H9 (cell line): ENCODE measurements around the gene FOXP2. TPM values are rescaled to one million over a fixed set of nuclear protein-coding genes. Genes with fewer than 3 reads are reported as not detected.

ENCODE experiments used
- DNase-seq: peaks from one replicate; pipeline ENCODE4 v3.0.0-alpha.2; 2017
- H2AFZ ChIP-seq: one replicate; pipeline ENCODE4 v1.6.1; 2013; ENCODE audit warnings: mild to moderate bottlenecking, low read length, control low read depth, moderate library complexity
- H2AK5ac ChIP-seq: 2 replicates; pipeline ENCODE4 v1.6.1; 2013; ENCODE audit warnings: low read length, control low read depth, mixed read lengths; ENCODE audit not compliant: insufficient read length
- H2BK120ac ChIP-seq: one replicate; pipeline ENCODE4 v1.6.1; 2013; ENCODE audit warnings: low read depth, mild to moderate bottlenecking, low read length, control low read depth, inconsistent platforms; ENCODE audit not compliant: poor library complexity, severe bottlenecking
- H2BK12ac ChIP-seq: 2 replicates; pipeline ENCODE4 v1.6.1; 2013; ENCODE audit warnings: low read length, control low read depth, mixed read lengths, low read depth; ENCODE audit not compliant: insufficient read length
- H2BK15ac ChIP-seq: 2 replicates; pipeline ENCODE4 v1.6.1; 2013; ENCODE audit warnings: low read depth, low read length, control low read depth
- H2BK20ac ChIP-seq: one replicate; pipeline ENCODE4 v1.6.1; 2013; ENCODE audit warnings: low read depth, mild to moderate bottlenecking, low read length, control low read depth, inconsistent platforms; ENCODE audit not compliant: poor library complexity, severe bottlenecking
- H2BK5ac ChIP-seq: 2 replicates; pipeline ENCODE4 v1.6.1; 2013; ENCODE audit warnings: low read length, control low read depth, mixed read lengths; ENCODE audit not compliant: insufficient read length
- H3K14ac ChIP-seq: 2 replicates; pipeline ENCODE4 v1.6.1; 2013; ENCODE audit warnings: low read length, control low read depth; ENCODE audit not compliant: insufficient read depth
- H3K18ac ChIP-seq: 2 replicates; pipeline ENCODE4 v1.6.1; 2013; ENCODE audit warnings: low read depth, mild to moderate bottlenecking, mixed read lengths, low read length, control low read depth; ENCODE audit not compliant: insufficient read length
- H3K23ac ChIP-seq: 2 replicates; pipeline ENCODE4 v1.6.1; 2013; ENCODE audit warnings: low read length, control low read depth, mixed read lengths, low read depth; ENCODE audit not compliant: insufficient read length
- H3K23me2 ChIP-seq: 2 replicates; pipeline ENCODE4 v1.6.1; 2013; ENCODE audit warnings: low read depth, mild to moderate bottlenecking, mixed read lengths, low read length, control low read depth; ENCODE audit not compliant: insufficient read length, poor library complexity, severe bottlenecking
- H3K27ac ChIP-seq: 2 replicates; pipeline ENCODE4 v1.5.1; 2013; ENCODE audit warnings: low read length, control low read depth, mixed read lengths, low read depth; ENCODE audit not compliant: insufficient read length
- H3K27me3 ChIP-seq: 2 replicates; pipeline ENCODE4 v1.6.1; 2013; ENCODE audit warnings: low read length, control low read depth, inconsistent platforms; ENCODE audit not compliant: insufficient read depth
- H3K4ac ChIP-seq: 2 replicates; pipeline ENCODE4 v1.6.1; 2013; ENCODE audit warnings: low read depth, mild to moderate bottlenecking, control low read depth, inconsistent platforms, low read length, moderate library complexity
- H3K4me1 ChIP-seq: 2 replicates; pipeline ENCODE4 v1.6.1; 2013; ENCODE audit warnings: low read length, control low read depth, inconsistent platforms; ENCODE audit not compliant: insufficient read depth
- H3K4me2 ChIP-seq: 2 replicates; pipeline ENCODE4 v1.6.1; 2013; ENCODE audit warnings: low read length, control low read depth, mixed read lengths; ENCODE audit not compliant: insufficient read length, insufficient read depth
- H3K56ac ChIP-seq: 2 replicates; pipeline ENCODE4 v1.6.1; 2013; ENCODE audit warnings: low read depth, mild to moderate bottlenecking, mixed read lengths, low read length, control low read depth; ENCODE audit not compliant: insufficient read length
- H3K79me1 ChIP-seq: 2 replicates; pipeline ENCODE4 v1.6.1; 2013; ENCODE audit warnings: low read depth, mild to moderate bottlenecking, moderate library complexity, low read length, control low read depth, inconsistent platforms; ENCODE audit not compliant: insufficient read depth, poor library complexity, severe bottlenecking
- H3K79me2 ChIP-seq: 2 replicates; pipeline ENCODE4 v1.6.1; 2013; ENCODE audit warnings: low read length, control low read depth, inconsistent platforms; ENCODE audit not compliant: insufficient read depth
- H3K9ac ChIP-seq: 2 replicates; pipeline ENCODE4 v1.6.1; 2013; ENCODE audit warnings: low read length, control low read depth, mixed read lengths; ENCODE audit not compliant: insufficient read length; ENCODE audit errors: extremely low read depth
- H3K9me3 ChIP-seq: one replicate; pipeline ENCODE4 v1.6.1; 2013; ENCODE audit warnings: low read depth, low read length, inconsistent platforms; ENCODE audit not compliant: control insufficient read depth
- H3T11ph ChIP-seq: one replicate; pipeline ENCODE4 v1.6.1; 2013; ENCODE audit warnings: mild to moderate bottlenecking, low read length, control low read depth, inconsistent platforms
- H4K20me1 ChIP-seq: one replicate; pipeline ENCODE4 v1.6.1; 2013; ENCODE audit not compliant: control insufficient read depth, insufficient read length, insufficient read depth
- H4K5ac ChIP-seq: 2 replicates; pipeline ENCODE4 v1.6.1; 2013; ENCODE audit warnings: low read depth, mild to moderate bottlenecking, mixed read lengths, low read length, control low read depth; ENCODE audit not compliant: insufficient read length
- H4K8ac ChIP-seq: replicated peaks from 2 replicates; pipeline ENCODE4 v1.6.1; 2013; ENCODE audit warnings: low read length, control low read depth, mixed read lengths, low read depth; ENCODE audit not compliant: insufficient read length
- H4K91ac ChIP-seq: 2 replicates; pipeline ENCODE4 v1.6.1; 2013; ENCODE audit warnings: low read depth, mild to moderate bottlenecking, moderate library complexity, mixed read lengths, low read length, control low read depth; ENCODE audit not compliant: insufficient read length
- H3K27ac Mint-ChIP-seq, 3 experiments: 2 replicates in 2 of 3; 3 replicates in 1 of 3; pipeline ENCODE4 v1.8.0; 2020 to 2021; ENCODE audit warnings: mixed read lengths in 3 of 3, mild to moderate bottlenecking in 1 of 3, moderate library complexity in 1 of 3
- H3K27me3 Mint-ChIP-seq: 2 replicates; pipeline ENCODE4 v1.8.0; 2021; ENCODE audit warnings: low read depth, mild to moderate bottlenecking, moderate library complexity, mixed read lengths
- H3K36me3 Mint-ChIP-seq, 3 experiments: 2 replicates in 2 of 3; 3 replicates in 1 of 3; pipeline ENCODE4 v1.8.0; 2020 to 2021; ENCODE audit warnings: low read depth in 3 of 3, mixed read lengths in 3 of 3; ENCODE audit not compliant: insufficient read depth in 1 of 3
- H3K4me1 Mint-ChIP-seq, 2 experiments: 2 replicates each; pipeline ENCODE4 v1.8.0; 2020; ENCODE audit warnings: mixed read lengths in 2 of 2
- H3K4me3 Mint-ChIP-seq, 2 experiments: 2 replicates in 1 of 2; 3 replicates in 1 of 2; pipeline ENCODE4 v1.8.0; 2020 to 2021; ENCODE audit warnings: mild to moderate bottlenecking in 2 of 2, mixed read lengths in 2 of 2, moderate library complexity in 1 of 2
- H3K9me3 Mint-ChIP-seq, 2 experiments: 2 replicates in 1 of 2; 3 replicates in 1 of 2; pipeline ENCODE4 v1.8.0; 2020; ENCODE audit warnings: mild to moderate bottlenecking in 2 of 2, mixed read lengths in 2 of 2, moderate library complexity in 1 of 2
- WGBS: extraction: QIAGEN DNeasy Blood & Tissue Kit; methylation state at CpG from one replicate; pipeline ENCODE4 v1.1.7; 2013; ENCODE audit warnings: missing lambda C conversion rate, low lambda C conversion rate, mixed read lengths; ENCODE audit not compliant: insufficient read length; ENCODE audit errors: extremely low coverage; 5-methylcytosine and 5-hydroxymethylcytosine counted together
- total RNA-seq: library from RNA; stranded (reverse); gene quantifications from 2 replicates; pipeline ENCODE4 v1.2.1, GENCODE V29; 2021
- TF ChIP-seq, protein P1 (sequence below): fragments of 200-600 bp; sonication (generic); conservative IDR thresholded peaks from 3 replicates; pipeline ENCODE4 v1.8.0; 2021; ENCODE audit warnings: antibody characterized with exemption, mild to moderate bottlenecking

The FOXP2 gene
- total RNA-seq, 1 experiment from 2014 or later, result not detected

DNA sequence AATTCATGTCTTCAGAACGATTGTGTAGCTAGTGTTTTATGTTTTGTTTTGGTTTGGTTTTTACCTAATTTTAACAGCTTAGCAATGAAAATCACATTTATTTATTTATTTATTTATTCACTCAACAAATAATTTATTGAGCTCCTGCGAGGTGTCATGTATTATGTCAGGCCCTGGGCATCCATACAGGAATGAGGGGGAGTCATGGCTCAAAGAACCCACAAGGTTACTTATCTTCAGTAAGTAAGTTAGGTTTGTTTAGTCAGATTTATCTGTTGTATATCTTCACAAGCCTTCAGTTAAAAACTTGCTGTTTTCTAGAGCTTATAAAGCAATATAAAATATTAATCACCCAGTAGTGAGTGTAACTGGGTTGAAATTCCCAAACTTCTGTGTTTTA is 45.4 kb downstream of the FOXP2 start:
- Histone ChIP-seq H4K5ac (no peak overlapping the region), H3K4me2 (no peak overlapping the region), H2BK12ac (no peak overlapping the region), H3K56ac (no peak overlapping the region), H4K8ac (no peak overlapping the region), H3K14ac (no peak overlapping the region), H3K18ac (no peak overlapping the region), H3K23me2 (no peaks in the 10 kb centered on the region), H3K23ac (no peak overlapping the region), H3K9me3 (no peaks in the 10 kb centered on the region), H2BK120ac (no peak overlapping the region), H2AK5ac (no peak overlapping the region), H2BK15ac (no peak overlapping the region), H3T11ph (no peak overlapping the region), H3K79me2 (no peaks in the 10 kb centered on the region), H2AFZ (no peak overlapping the region), H3K27ac (no peak overlapping the region), H3K4me1 (no peaks in the 10 kb centered on the region), H3K27me3 (no peaks in the 10 kb centered on the region), H2BK5ac (no peak overlapping the region), H2BK20ac (no peak overlapping the region), H3K79me1 (no peaks in the 10 kb centered on the region), H4K20me1 (no peaks in the 10 kb centered on the region), H3K9ac (no peak overlapping the region), H3K4ac (no peak overlapping the region), H4K91ac (no peak overlapping the region)
- no CpG with 5 or more reads among the region's 2 CpGs for WGBS
- no peaks in the 10 kb centered on the region for H3K27me3 Mint-ChIP-seq
- H3K9me3 Mint-ChIP-seq, result no peaks in the 10 kb centered on the region
- TF ChIP-seq, protein P1, sequence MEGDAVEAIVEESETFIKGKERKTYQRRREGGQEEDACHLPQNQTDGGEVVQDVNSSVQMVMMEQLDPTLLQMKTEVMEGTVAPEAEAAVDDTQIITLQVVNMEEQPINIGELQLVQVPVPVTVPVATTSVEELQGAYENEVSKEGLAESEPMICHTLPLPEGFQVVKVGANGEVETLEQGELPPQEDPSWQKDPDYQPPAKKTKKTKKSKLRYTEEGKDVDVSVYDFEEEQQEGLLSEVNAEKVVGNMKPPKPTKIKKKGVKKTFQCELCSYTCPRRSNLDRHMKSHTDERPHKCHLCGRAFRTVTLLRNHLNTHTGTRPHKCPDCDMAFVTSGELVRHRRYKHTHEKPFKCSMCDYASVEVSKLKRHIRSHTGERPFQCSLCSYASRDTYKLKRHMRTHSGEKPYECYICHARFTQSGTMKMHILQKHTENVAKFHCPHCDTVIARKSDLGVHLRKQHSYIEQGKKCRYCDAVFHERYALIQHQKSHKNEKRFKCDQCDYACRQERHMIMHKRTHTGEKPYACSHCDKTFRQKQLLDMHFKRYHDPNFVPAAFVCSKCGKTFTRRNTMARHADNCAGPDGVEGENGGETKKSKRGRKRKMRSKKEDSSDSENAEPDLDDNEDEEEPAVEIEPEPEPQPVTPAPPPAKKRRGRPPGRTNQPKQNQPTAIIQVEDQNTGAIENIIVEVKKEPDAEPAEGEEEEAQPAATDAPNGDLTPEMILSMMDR, result no peak
- no peaks in the 10 kb centered on the region for H3K4me1 Mint-ChIP-seq
- no peak for DNase-seq
- H3K27ac Mint-ChIP-seq, result no peak overlapping the region
- no peaks in the 10 kb centered on the region for H3K36me3 Mint-ChIP-seq
- H3K4me3 Mint-ChIP-seq, result no peak overlapping the region
